HG02642 (cell line): ENCODE data around the gene HDDC3.

Experiments
- ATAC-seq: cut with Tn5 transposase; IDR thresholded peaks from one replicate; pipeline ENCODE4 v1.9.1; 2021; ENCODE audit warnings: mild to moderate bottlenecking; ENCODE audit not compliant: unreplicated experiment, poor library complexity

Gene HDDC3

GRCh38 chr15:90881181-90881977 is 51.0 kb downstream of the HDDC3 start:
- no peak for ATAC-seq

- no peak for ATAC-seq
Observed at GRCh38 chr15:90880381-90881145, 51.8 kb downstream of the HDDC3 start.
